GM12878 (cell line): ENCODE measurements around the gene CENPF. TPM values are rescaled to one million over a fixed set of nuclear protein-coding genes. Genes with fewer than 3 reads are reported as not detected.
"Not testable (repeated sequence)": the region's sequence is repeated elsewhere in the genome, so short reads cannot be mapped to it uniquely, and the experiment has no call there.

Source experiments
- ATAC-seq: fragments of 200-7000 bp; cut with Tn5 transposase; 3 replicates; pipeline ENCODE4 v1.9.1; 2020; ENCODE audit warnings: mild to moderate bottlenecking, moderate library complexity
- BruUV-seq: library from RNA; stranded (reverse); fragments of 400-500 nt; replicated peaks from 2 replicates; lab custom pipeline; 2021; lab: Mats Ljungman, UMichigan
- CTCF ChIA-PET: fragments of 300-600 bp; sonication (Branson Sonifier 250); formaldehyde crosslinking; extraction: SDS; loops from one replicate; lab custom pipeline; 2021; ENCODE audit warnings: inconsistent platforms; lab: Yijun Ruan, JAX
- POLR2A ChIA-PET: fragments of 350-600 bp; formaldehyde crosslinking; extraction: SDS; loops from one replicate; lab custom pipeline; 2021; ENCODE audit warnings: inconsistent platforms; lab: Charles Lee
- RAD21 ChIA-PET: fragments of 300-600 bp; sonication (Branson Sonifier 250); formaldehyde crosslinking; loops from one replicate; lab custom pipeline; 2023; ENCODE audit warnings: antibody characterized with exemption; ENCODE audit not compliant: unreplicated experiment; lab: Charles Lee
- SMC1A ChIA-PET: fragments of 300-600 bp; sonication (Branson Sonifier 250); formaldehyde crosslinking; loops from one replicate; lab custom pipeline; 2023; ENCODE audit not compliant: unreplicated experiment, uncharacterized antibody; lab: Charles Lee
- DNase-seq: peaks from one replicate; pipeline ENCODE4 v3.0.0-alpha.2; 2011; ENCODE audit warnings: low read depth, low spot score
- FAIRE-seq: peaks from 3 replicates; lab custom pipeline; 2011; peaks lifted over from hg19 to GRCh38; lab: Jason Lieb, UNC
- H2AFZ ChIP-seq: 2 replicates; pipeline ENCODE4 v1.6.0; 2011; ENCODE audit warnings: low read depth, low read length, control low read depth; ENCODE audit not compliant: control insufficient read depth
- H3K27ac ChIP-seq: 2 replicates; pipeline ENCODE4 v1.5.1; 2011; ENCODE audit warnings: control low read depth; ENCODE audit not compliant: control insufficient read depth, insufficient read depth
- H3K27me3 ChIP-seq, 2 experiments: replicated peaks in 1 of 2; 2 replicates each; pipeline versions ENCODE4 v1.6.0 to v1.6.1; 2011; ENCODE audit warnings: low read length in 1 of 2; ENCODE audit not compliant: control insufficient read depth in 2 of 2, insufficient read depth in 2 of 2
- H3K36me3 ChIP-seq, 2 experiments: 2 replicates each; pipeline ENCODE4 v1.5.1; 2011; ENCODE audit warnings: low read length in 1 of 2; ENCODE audit not compliant: control insufficient read depth in 2 of 2, insufficient read depth in 2 of 2
- H3K4me1 ChIP-seq: 2 replicates; pipeline ENCODE4 v1.6.1; 2011; ENCODE audit warnings: mild to moderate bottlenecking, low read length, moderate library complexity, mixed read lengths; ENCODE audit not compliant: control insufficient read depth, insufficient read depth
- H3K4me2 ChIP-seq: 2 replicates; pipeline ENCODE4 v1.6.0; 2011; ENCODE audit warnings: control low read depth; ENCODE audit not compliant: control insufficient read depth, insufficient read depth
- H3K4me3 ChIP-seq: fragments of 200-600 bp; sonication (generic); 2 replicates; pipeline ENCODE4 v1.5.1; 2016
- H3K79me2 ChIP-seq: 2 replicates; pipeline ENCODE4 v1.6.0; 2011; ENCODE audit warnings: low read length; ENCODE audit not compliant: control insufficient read depth, insufficient read depth
- H3K9ac ChIP-seq: 2 replicates; pipeline ENCODE4 v1.8.0; 2011; ENCODE audit warnings: low read length, control low read depth, mixed read lengths; ENCODE audit not compliant: control insufficient read depth, insufficient read depth
- H3K9me3 ChIP-seq: replicated peaks from 3 replicates; pipeline ENCODE4 v1.5.1; 2011; ENCODE audit warnings: mild to moderate bottlenecking, low read length; ENCODE audit not compliant: control insufficient read depth, insufficient read depth
- H4K20me1 ChIP-seq: 2 replicates; pipeline ENCODE4 v1.6.0; 2011; ENCODE audit not compliant: control insufficient read depth, insufficient read depth
- CBFB ChIP-seq: IDR thresholded peaks from 2 replicates; pipeline ENCODE4 v1.6.1; 2016; ENCODE audit warnings: antibody characterized with exemption, low read depth
- ZBTB40 ChIP-seq: fragments of 450-650 bp; IDR thresholded peaks from 2 replicates; pipeline ENCODE4 v1.6.1; 2016; ENCODE audit warnings: mild to moderate bottlenecking, moderate library complexity, borderline replicate concordance
- WGBS: methylation state at CpG from one replicate; pipeline ENCODE4 v1.1.6; 2016; ENCODE audit warnings: low lambda C conversion rate; ENCODE audit not compliant: insufficient replicate concordance, insufficient coverage; ENCODE audit errors: missing lambda C conversion rate; 5-methylcytosine and 5-hydroxymethylcytosine counted together
- in situ Hi-C: fragments of 300-500 bp; cut with MboI; formaldehyde crosslinking; loops from 9 replicates; pipeline ENCODE4 v1.14.3; 2018; ENCODE audit warnings: mixed read lengths
- intact Hi-C: fragments of 100-400 bp; cut with micrococcal nuclease; formaldehyde crosslinking; loops from one replicate; pipeline ENCODE4 v1.14.2; 2022; ENCODE audit not compliant: unreplicated experiment
- polyA plus RNA-seq, 11 experiments: library from polyadenylated mRNA; depleted of rRNA in 4 of 11; unstranded in 6 of 11; stranded (reverse) in 5 of 11; fragments of >200 nt; fragmentation: Nextera tagmentation in 4 of 11; fragmentation: Illumina TruSeq in 1 of 11; extraction: Ambion mirVana in 4 of 11; extraction: Trizol in 1 of 11; gene quantifications; 1 replicate in 1 of 11; 2 replicates in 10 of 11; pipeline versions ENCODE4 v1.2.1 to v1.2.3, GENCODE V29; 2011 to 2016; ENCODE audit warnings: inconsistent platforms in 2 of 11, missing spikeins in 2 of 11, low read depth in 1 of 11
- total RNA-seq, 4 experiments: library from RNA; depleted of rRNA in 3 of 4; stranded (reverse); fragments of >200 nt in 3 of 4; fragmentation: Illumina TruSeq in 1 of 4; extraction: Trizol in 1 of 4; gene quantifications; 2 replicates each; pipeline versions ENCODE4 v1.2.1 to v1.2.3, GENCODE V29; 2013 to 2021

The CENPF gene
- total and polyA plus RNA-seq, 10 of the 15 experiments (the other 5 are each of a cell fraction or from before 2014, with no cell fraction given): 26.0 to 132 (median 70.5) TPM

- BruUV-seq: no TSS peak
Observed at GRCh38 chr1:214670098-214670497, 67.1 kb downstream of the CENPF start.

GRCh38 chr1:214673029-214673428 lies 70.0 kb downstream of the CENPF start:
- intact Hi-C loops, SMC1A ChIA-PET, DNase-seq, H3K79me2 ChIP-seq, H3K9ac ChIP-seq, BruUV-seq, H3K4me1 ChIP-seq, H3K36me3 ChIP-seq, RAD21 ChIA-PET, H2AFZ ChIP-seq, ATAC-seq, H3K4me2 ChIP-seq, POLR2A ChIA-PET, H3K9me3 ChIP-seq, in situ Hi-C loops, H4K20me1 ChIP-seq, H3K4me3 ChIP-seq, FAIRE-seq, H3K27me3 ChIP-seq, H3K27ac ChIP-seq, CTCF ChIA-PET: not testable (repeated sequence)
- 98% methylated on average over 23 of the region's 29 CpGs for WGBS

More at GRCh38 chr1:214670098-214670497, 67.1 kb downstream of the CENPF start:
- 96% methylated on average over 2 of the region's 2 CpGs for WGBS
- CTCF ChIA-PET: interaction anchor here (1.0 kb wide), 1 partner anchor 13 kb away, joined by 3 read pairs; no protein-coding TSS in a partner anchor
- Histone ChIP-seq H2AFZ (no peak overlapping the region), H3K4me3 (no peak overlapping the region), H3K79me2 (no peaks in the 10 kb centered on the region), H3K9ac (no peak overlapping the region)
- no peak for TF ChIP-seq CBFB
- TF ChIP-seq ZBTB40: no peak
- TF ChIP-seq, all 136 proteins: peak for 0
- no peak for DNase-seq
- Histone ChIP-seq H3K27ac (no peak overlapping the region), H3K9me3 (no peaks in the 10 kb centered on the region), H3K27me3 (no peaks in the 10 kb centered on the region), H4K20me1 (no peaks in the 10 kb centered on the region), H3K4me2 (no peak overlapping the region), H3K36me3 (peaks cover 0 to 18% of the 10 kb centered on the region in 2 experiments), H3K4me1 (no peaks in the 10 kb centered on the region)
- POLR2A ChIA-PET: no interaction called here
- RAD21 ChIA-PET: no interaction called here
- in situ Hi-C loops: no loop called here
- no peak for FAIRE-seq
- ATAC-seq: no peak
- intact Hi-C loops: no loop called here
- SMC1A ChIA-PET: interaction anchor here (1.6 kb wide), 1 partner anchor 61 kb away, joined by 3 read pairs; no protein-coding TSS in a partner anchor
